Retinal pigment epithelial cell (primary cell): ENCODE results near the gene WFDC8.

ENCODE experiments used
- DNase-seq: peaks from one replicate; pipeline ENCODE4 v3.0.0-alpha.2; 2010; ENCODE audit warnings: low read depth
- H3K4me3 ChIP-seq: 2 replicates; pipeline ENCODE4 v1.5.1; 2011; ENCODE audit warnings: mild to moderate bottlenecking, low read length, control low read depth, moderate library complexity
- TF ChIP-seq, protein P1 (sequence below): conservative IDR thresholded peaks from 2 replicates; pipeline ENCODE4 v1.5.1; 2011; ENCODE audit warnings: low read depth, low read length, control low read depth, inconsistent platforms

Gene WFDC8

GRCh38 chr20:45550765-45551164 lies 28.3 kb downstream of the WFDC8 start:
- TF ChIP-seq, protein P1, sequence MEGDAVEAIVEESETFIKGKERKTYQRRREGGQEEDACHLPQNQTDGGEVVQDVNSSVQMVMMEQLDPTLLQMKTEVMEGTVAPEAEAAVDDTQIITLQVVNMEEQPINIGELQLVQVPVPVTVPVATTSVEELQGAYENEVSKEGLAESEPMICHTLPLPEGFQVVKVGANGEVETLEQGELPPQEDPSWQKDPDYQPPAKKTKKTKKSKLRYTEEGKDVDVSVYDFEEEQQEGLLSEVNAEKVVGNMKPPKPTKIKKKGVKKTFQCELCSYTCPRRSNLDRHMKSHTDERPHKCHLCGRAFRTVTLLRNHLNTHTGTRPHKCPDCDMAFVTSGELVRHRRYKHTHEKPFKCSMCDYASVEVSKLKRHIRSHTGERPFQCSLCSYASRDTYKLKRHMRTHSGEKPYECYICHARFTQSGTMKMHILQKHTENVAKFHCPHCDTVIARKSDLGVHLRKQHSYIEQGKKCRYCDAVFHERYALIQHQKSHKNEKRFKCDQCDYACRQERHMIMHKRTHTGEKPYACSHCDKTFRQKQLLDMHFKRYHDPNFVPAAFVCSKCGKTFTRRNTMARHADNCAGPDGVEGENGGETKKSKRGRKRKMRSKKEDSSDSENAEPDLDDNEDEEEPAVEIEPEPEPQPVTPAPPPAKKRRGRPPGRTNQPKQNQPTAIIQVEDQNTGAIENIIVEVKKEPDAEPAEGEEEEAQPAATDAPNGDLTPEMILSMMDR: no peak
- no peak overlapping the region for H3K4me3 ChIP-seq
- DNase-seq: no peak

DNA sequence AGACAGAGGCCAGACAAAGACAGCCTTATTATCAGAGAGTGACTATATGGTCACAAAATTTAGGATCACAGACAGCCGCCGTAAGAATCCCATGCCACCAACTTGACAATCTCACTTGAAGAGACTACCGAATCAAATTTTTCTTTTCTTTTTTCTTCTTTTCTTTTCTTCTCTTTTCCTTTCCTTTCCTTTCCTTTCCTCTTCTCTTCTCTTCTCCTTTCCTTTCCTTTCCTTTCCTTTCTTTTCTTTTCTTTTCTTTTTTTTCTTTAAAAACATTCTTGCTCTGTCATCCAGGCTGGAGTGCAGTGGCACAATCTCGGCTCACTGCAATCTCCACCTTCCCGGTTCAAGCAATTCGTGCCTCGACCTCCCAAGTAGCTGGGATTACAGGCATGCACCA lies 30.7 kb downstream of the WFDC8 start:
- H3K4me3 ChIP-seq: no peak overlapping the region
- TF ChIP-seq, protein P1: no peak
- no peak for DNase-seq

DNA sequence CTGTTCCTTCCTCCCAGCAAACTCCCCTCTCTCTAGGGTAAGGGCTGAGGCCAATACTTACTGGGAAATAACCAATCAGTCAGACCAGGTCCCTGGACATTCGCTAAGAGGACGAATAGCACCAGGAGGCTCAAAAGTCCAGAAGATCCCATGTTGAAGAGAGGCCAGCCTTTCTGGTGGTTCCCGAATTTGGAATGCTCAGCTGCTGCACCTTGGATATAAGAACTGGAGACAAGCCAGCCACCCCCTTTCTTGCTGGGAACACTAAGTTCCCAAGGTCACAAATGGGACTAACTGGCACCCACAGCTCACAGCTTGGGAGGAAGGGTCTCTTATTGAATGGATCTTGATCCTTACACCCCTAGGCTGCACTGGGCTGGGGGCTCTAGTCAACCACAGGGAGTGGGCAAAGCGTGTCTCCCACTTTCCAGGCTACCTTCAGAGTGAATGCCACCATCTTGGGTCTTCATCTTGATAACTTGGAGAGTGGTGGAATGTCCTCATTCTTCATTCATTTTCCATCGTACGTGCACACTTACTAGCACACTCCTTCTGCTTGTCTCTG lies 31.8 kb downstream of the WFDC8 start, which contains the start of gene EPPIN:
EPPIN (minus strand) TSS at position 196 of the 565 bp plus-strand sequence; CDS start at position 152, 44 bp downstream.
- TF ChIP-seq, protein P1: no peak
- H3K4me3 ChIP-seq: no peak within 1 kb of the TSS
- no peak for DNase-seq

DNA sequence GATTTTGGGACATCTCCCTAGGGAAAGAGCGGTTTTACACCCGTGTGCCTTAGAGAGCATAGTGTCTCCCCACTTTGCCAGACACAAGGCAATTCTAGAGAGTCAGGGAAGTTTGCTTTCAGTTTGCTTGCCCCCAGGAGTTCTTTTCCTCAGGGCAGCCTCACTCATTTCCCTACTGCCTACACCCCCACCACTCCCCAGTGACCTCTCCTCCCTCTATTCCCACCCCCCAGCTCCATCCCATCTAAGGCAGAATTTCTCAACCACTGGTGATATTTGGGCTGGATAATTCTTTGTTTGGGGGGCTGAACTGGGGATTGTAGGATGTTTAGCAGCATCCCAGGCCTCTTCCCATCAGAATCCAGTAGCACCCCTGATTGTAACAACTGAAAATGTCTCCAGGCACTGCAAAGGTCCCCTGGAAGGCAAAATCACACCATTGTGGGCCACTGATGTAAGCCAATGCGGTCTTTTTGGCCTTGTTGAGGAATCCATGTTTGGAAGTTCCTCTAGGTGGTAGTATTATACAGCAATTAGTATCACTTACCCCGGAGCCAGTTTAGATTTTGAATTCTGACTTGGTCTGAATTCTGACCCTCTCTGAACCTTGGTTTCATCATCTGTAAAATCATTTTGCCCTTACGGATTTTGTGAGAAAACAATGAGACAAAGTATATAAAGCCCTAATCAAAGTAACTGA lies 33.2 kb downstream of the WFDC8 start:
- TF ChIP-seq, protein P1: peak; percentile 15
- no peak overlapping the region for H3K4me3 ChIP-seq
- no peak for DNase-seq

DNA sequence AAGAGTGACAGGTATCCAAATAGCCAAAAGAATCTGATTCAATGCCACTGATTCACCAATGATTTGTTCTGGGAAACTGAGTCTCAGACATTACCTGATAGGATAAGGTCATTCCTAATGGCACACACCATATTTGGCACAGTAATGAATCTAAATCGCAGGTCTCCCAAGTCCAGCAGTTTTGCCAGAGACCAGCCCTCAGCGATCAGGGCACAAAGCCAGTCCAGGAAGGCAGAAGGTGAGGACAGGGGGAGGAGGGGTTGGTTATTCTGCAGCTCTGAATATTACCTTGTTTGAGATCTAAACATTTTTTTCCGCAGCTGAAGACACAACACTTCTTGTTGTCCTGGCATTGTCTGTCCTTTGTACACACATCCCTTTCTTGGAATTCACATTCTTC lies 33.7 kb downstream of the WFDC8 start:
- TF ChIP-seq, protein P1: no peak
- H3K4me3 ChIP-seq: no peak overlapping the region
- DNase-seq: no peak

- no peak for DNase-seq
- H3K4me3 ChIP-seq: no peak within 1 kb of the TSS
- TF ChIP-seq, protein P1: no peak
Measured at GRCh38 chr20:45539382-45539781, 39.7 kb downstream of the WFDC8 start, which contains the start of gene WFDC6. Gene WFDC6, minus strand, starts transcription at chr20:45539482. Its CDS starts 75 bp downstream, at chr20:45539407.

GRCh38 chr20:45538209-45538799 lies 40.8 kb downstream of the WFDC8 start:
- TF ChIP-seq, protein P1: no peak
- H3K4me3 ChIP-seq: no peak overlapping the region
- no peak for DNase-seq
